H9 (cell line): ENCODE measurements around the gene TRMT61B. TPM values are rescaled to one million over a fixed set of nuclear protein-coding genes. Genes with fewer than 3 reads are reported as not detected.
A peak's percentile ranks its signal among the peaks of the same experiment; 100 is the strongest.

Source experiments
- DNase-seq: peaks from one replicate; pipeline ENCODE4 v3.0.0-alpha.2; 2017
- H2AFZ ChIP-seq: one replicate; pipeline ENCODE4 v1.6.1; 2013; ENCODE audit warnings: mild to moderate bottlenecking, low read length, control low read depth, moderate library complexity
- H2AK5ac ChIP-seq: 2 replicates; pipeline ENCODE4 v1.6.1; 2013; ENCODE audit warnings: low read length, control low read depth, mixed read lengths; ENCODE audit not compliant: insufficient read length
- H2BK120ac ChIP-seq: one replicate; pipeline ENCODE4 v1.6.1; 2013; ENCODE audit warnings: low read depth, mild to moderate bottlenecking, low read length, control low read depth, inconsistent platforms; ENCODE audit not compliant: poor library complexity, severe bottlenecking
- H2BK12ac ChIP-seq: 2 replicates; pipeline ENCODE4 v1.6.1; 2013; ENCODE audit warnings: low read length, control low read depth, mixed read lengths, low read depth; ENCODE audit not compliant: insufficient read length
- H2BK15ac ChIP-seq: 2 replicates; pipeline ENCODE4 v1.6.1; 2013; ENCODE audit warnings: low read depth, low read length, control low read depth
- H2BK20ac ChIP-seq: one replicate; pipeline ENCODE4 v1.6.1; 2013; ENCODE audit warnings: low read depth, mild to moderate bottlenecking, low read length, control low read depth, inconsistent platforms; ENCODE audit not compliant: poor library complexity, severe bottlenecking
- H2BK5ac ChIP-seq: 2 replicates; pipeline ENCODE4 v1.6.1; 2013; ENCODE audit warnings: low read length, control low read depth, mixed read lengths; ENCODE audit not compliant: insufficient read length
- H3K14ac ChIP-seq: 2 replicates; pipeline ENCODE4 v1.6.1; 2013; ENCODE audit warnings: low read length, control low read depth; ENCODE audit not compliant: insufficient read depth
- H3K18ac ChIP-seq: 2 replicates; pipeline ENCODE4 v1.6.1; 2013; ENCODE audit warnings: low read depth, mild to moderate bottlenecking, mixed read lengths, low read length, control low read depth; ENCODE audit not compliant: insufficient read length
- H3K23ac ChIP-seq: 2 replicates; pipeline ENCODE4 v1.6.1; 2013; ENCODE audit warnings: low read length, control low read depth, mixed read lengths, low read depth; ENCODE audit not compliant: insufficient read length
- H3K23me2 ChIP-seq: 2 replicates; pipeline ENCODE4 v1.6.1; 2013; ENCODE audit warnings: low read depth, mild to moderate bottlenecking, mixed read lengths, low read length, control low read depth; ENCODE audit not compliant: insufficient read length, poor library complexity, severe bottlenecking
- H3K27ac ChIP-seq: 2 replicates; pipeline ENCODE4 v1.5.1; 2013; ENCODE audit warnings: low read length, control low read depth, mixed read lengths, low read depth; ENCODE audit not compliant: insufficient read length
- H3K27me3 ChIP-seq: 2 replicates; pipeline ENCODE4 v1.6.1; 2013; ENCODE audit warnings: low read length, control low read depth, inconsistent platforms; ENCODE audit not compliant: insufficient read depth
- H3K4ac ChIP-seq: 2 replicates; pipeline ENCODE4 v1.6.1; 2013; ENCODE audit warnings: low read depth, mild to moderate bottlenecking, control low read depth, inconsistent platforms, low read length, moderate library complexity
- H3K4me1 ChIP-seq: 2 replicates; pipeline ENCODE4 v1.6.1; 2013; ENCODE audit warnings: low read length, control low read depth, inconsistent platforms; ENCODE audit not compliant: insufficient read depth
- H3K4me2 ChIP-seq: 2 replicates; pipeline ENCODE4 v1.6.1; 2013; ENCODE audit warnings: low read length, control low read depth, mixed read lengths; ENCODE audit not compliant: insufficient read length, insufficient read depth
- H3K56ac ChIP-seq: 2 replicates; pipeline ENCODE4 v1.6.1; 2013; ENCODE audit warnings: low read depth, mild to moderate bottlenecking, mixed read lengths, low read length, control low read depth; ENCODE audit not compliant: insufficient read length
- H3K79me1 ChIP-seq: 2 replicates; pipeline ENCODE4 v1.6.1; 2013; ENCODE audit warnings: low read depth, mild to moderate bottlenecking, moderate library complexity, low read length, control low read depth, inconsistent platforms; ENCODE audit not compliant: insufficient read depth, poor library complexity, severe bottlenecking
- H3K79me2 ChIP-seq: 2 replicates; pipeline ENCODE4 v1.6.1; 2013; ENCODE audit warnings: low read length, control low read depth, inconsistent platforms; ENCODE audit not compliant: insufficient read depth
- H3K9ac ChIP-seq: 2 replicates; pipeline ENCODE4 v1.6.1; 2013; ENCODE audit warnings: low read length, control low read depth, mixed read lengths; ENCODE audit not compliant: insufficient read length; ENCODE audit errors: extremely low read depth
- H3K9me3 ChIP-seq: one replicate; pipeline ENCODE4 v1.6.1; 2013; ENCODE audit warnings: low read depth, low read length, inconsistent platforms; ENCODE audit not compliant: control insufficient read depth
- H3T11ph ChIP-seq: one replicate; pipeline ENCODE4 v1.6.1; 2013; ENCODE audit warnings: mild to moderate bottlenecking, low read length, control low read depth, inconsistent platforms
- H4K20me1 ChIP-seq: one replicate; pipeline ENCODE4 v1.6.1; 2013; ENCODE audit not compliant: control insufficient read depth, insufficient read length, insufficient read depth
- H4K5ac ChIP-seq: 2 replicates; pipeline ENCODE4 v1.6.1; 2013; ENCODE audit warnings: low read depth, mild to moderate bottlenecking, mixed read lengths, low read length, control low read depth; ENCODE audit not compliant: insufficient read length
- H4K8ac ChIP-seq: replicated peaks from 2 replicates; pipeline ENCODE4 v1.6.1; 2013; ENCODE audit warnings: low read length, control low read depth, mixed read lengths, low read depth; ENCODE audit not compliant: insufficient read length
- H4K91ac ChIP-seq: 2 replicates; pipeline ENCODE4 v1.6.1; 2013; ENCODE audit warnings: low read depth, mild to moderate bottlenecking, moderate library complexity, mixed read lengths, low read length, control low read depth; ENCODE audit not compliant: insufficient read length
- H3K27ac Mint-ChIP-seq, 3 experiments: 2 replicates in 2 of 3; 3 replicates in 1 of 3; pipeline ENCODE4 v1.8.0; 2020 to 2021; ENCODE audit warnings: mixed read lengths in 3 of 3, mild to moderate bottlenecking in 1 of 3, moderate library complexity in 1 of 3
- H3K27me3 Mint-ChIP-seq: 2 replicates; pipeline ENCODE4 v1.8.0; 2021; ENCODE audit warnings: low read depth, mild to moderate bottlenecking, moderate library complexity, mixed read lengths
- H3K36me3 Mint-ChIP-seq, 3 experiments: 2 replicates in 2 of 3; 3 replicates in 1 of 3; pipeline ENCODE4 v1.8.0; 2020 to 2021; ENCODE audit warnings: low read depth in 3 of 3, mixed read lengths in 3 of 3; ENCODE audit not compliant: insufficient read depth in 1 of 3
- H3K4me1 Mint-ChIP-seq, 2 experiments: 2 replicates each; pipeline ENCODE4 v1.8.0; 2020; ENCODE audit warnings: mixed read lengths in 2 of 2
- H3K4me3 Mint-ChIP-seq, 2 experiments: 2 replicates in 1 of 2; 3 replicates in 1 of 2; pipeline ENCODE4 v1.8.0; 2020 to 2021; ENCODE audit warnings: mild to moderate bottlenecking in 2 of 2, mixed read lengths in 2 of 2, moderate library complexity in 1 of 2
- H3K9me3 Mint-ChIP-seq, 2 experiments: 2 replicates in 1 of 2; 3 replicates in 1 of 2; pipeline ENCODE4 v1.8.0; 2020; ENCODE audit warnings: mild to moderate bottlenecking in 2 of 2, mixed read lengths in 2 of 2, moderate library complexity in 1 of 2
- CTCF ChIP-seq: fragments of 200-600 bp; sonication (generic); conservative IDR thresholded peaks from 3 replicates; pipeline ENCODE4 v1.8.0; 2021; ENCODE audit warnings: antibody characterized with exemption, mild to moderate bottlenecking
- WGBS: extraction: QIAGEN DNeasy Blood & Tissue Kit; methylation state at CpG from one replicate; pipeline ENCODE4 v1.1.7; 2013; ENCODE audit warnings: missing lambda C conversion rate, low lambda C conversion rate, mixed read lengths; ENCODE audit not compliant: insufficient read length; ENCODE audit errors: extremely low coverage; 5-methylcytosine and 5-hydroxymethylcytosine counted together
- total RNA-seq: library from RNA; stranded (reverse); gene quantifications from 2 replicates; pipeline ENCODE4 v1.2.1, GENCODE V29; 2021

The TRMT61B gene
- total RNA-seq, 1 experiment from 2014 or later = 20.7 TPM

- no peak overlapping the region for H3K56ac ChIP-seq
- H3K4me2 ChIP-seq = peak overlapping the region; percentile 56
- H3T11ph ChIP-seq = no peak overlapping the region
- peaks cover 3% of the 10 kb centered on the region for H3K23me2 ChIP-seq
- peaks cover 6% of the 10 kb centered on the region for H3K27me3 Mint-ChIP-seq
- no peak overlapping the region for H2BK5ac ChIP-seq
- peaks cover 2% of the 10 kb centered on the region for H3K79me1 ChIP-seq
- no peaks in the 10 kb centered on the region for H3K27me3 ChIP-seq
- H2BK20ac ChIP-seq = no peak overlapping the region
- H3K4ac ChIP-seq = no peak overlapping the region
- no peak overlapping the region for H2AFZ ChIP-seq
- H3K4me1 Mint-ChIP-seq = peaks cover 11 to 13% of the 10 kb centered on the region in 2 experiments
- H3K36me3 Mint-ChIP-seq = peaks cover 0 to 21% (median 17%) of the 10 kb centered on the region in 3 experiments; a peak in 6 of 7 replicates
- no peak overlapping the region for H3K18ac ChIP-seq
- H2BK120ac ChIP-seq = no peak overlapping the region
- no peaks in the 10 kb centered on the region for H3K9me3 ChIP-seq
- peaks cover 15% of the 10 kb centered on the region; the same call in 1 of the 2 replicates for H3K79me2 ChIP-seq
- no peak overlapping the region for H2BK12ac ChIP-seq
- no CpG with 5 or more reads among the region's 12 CpGs for WGBS
- TF ChIP-seq CTCF = no peak
- no peak overlapping the region for H2AK5ac ChIP-seq
- peak overlapping the region; percentile 72 to 98 for H3K4me3 Mint-ChIP-seq
- no peak overlapping the region for H4K5ac ChIP-seq
- H3K9me3 Mint-ChIP-seq = no peaks in the 10 kb centered on the region
- no peak overlapping the region for H4K8ac ChIP-seq
- H2BK15ac ChIP-seq = no peak overlapping the region
- no peak overlapping the region for H4K91ac ChIP-seq
- H3K27ac Mint-ChIP-seq = no peak overlapping the region
- H4K20me1 ChIP-seq = no peaks in the 10 kb centered on the region
- H3K27ac ChIP-seq = no peak overlapping the region
- H3K14ac ChIP-seq = no peak overlapping the region
- no peak for DNase-seq
- no peak overlapping the region for H3K23ac ChIP-seq
- no peak overlapping the region for H3K9ac ChIP-seq
- H3K4me1 ChIP-seq = no peaks in the 10 kb centered on the region; the same call in 1 of the 2 replicates
Observed at GRCh38 chr2:28868611-28869010, 1.5 kb downstream of the TRMT61B start.
